ENCODE measurements around the gene SSR2.
"Not testable (repeated sequence)": the region's sequence is repeated elsewhere in the genome, so short reads cannot be mapped to it uniquely, and the experiment has no call there.

Gene SSR2

DNA sequence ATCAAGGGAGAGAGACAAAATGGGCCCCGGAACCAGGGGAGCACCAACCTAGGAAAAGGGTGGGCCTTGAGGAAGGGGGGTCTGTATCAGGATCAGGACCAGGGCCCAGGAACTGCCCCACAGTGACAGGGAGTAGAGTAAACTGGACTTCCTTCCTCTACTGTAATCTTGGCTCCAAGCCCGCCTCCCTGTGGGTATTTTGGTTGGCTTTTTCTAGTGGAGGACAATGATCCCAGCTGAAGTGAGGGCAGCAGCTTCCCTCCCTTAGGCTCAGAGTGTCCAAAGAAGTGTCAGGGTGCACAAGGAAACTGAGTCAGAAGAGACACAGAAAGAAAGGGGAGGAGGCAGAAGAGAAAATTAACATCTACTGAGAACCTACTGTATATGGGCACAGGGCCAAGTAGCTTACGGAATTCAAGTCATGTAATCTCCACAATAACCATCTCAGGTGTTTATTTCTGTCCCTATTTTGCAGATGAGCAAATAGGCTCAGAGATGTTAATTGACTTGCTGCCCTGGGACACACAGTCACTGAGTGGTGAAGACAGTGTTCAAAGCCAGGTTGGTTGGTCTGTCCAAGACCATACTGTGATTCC is 28.0 kb upstream of the SSR2 start:
- no peak for DNase-seq (ENCODE audit: low spot score)

DNA sequence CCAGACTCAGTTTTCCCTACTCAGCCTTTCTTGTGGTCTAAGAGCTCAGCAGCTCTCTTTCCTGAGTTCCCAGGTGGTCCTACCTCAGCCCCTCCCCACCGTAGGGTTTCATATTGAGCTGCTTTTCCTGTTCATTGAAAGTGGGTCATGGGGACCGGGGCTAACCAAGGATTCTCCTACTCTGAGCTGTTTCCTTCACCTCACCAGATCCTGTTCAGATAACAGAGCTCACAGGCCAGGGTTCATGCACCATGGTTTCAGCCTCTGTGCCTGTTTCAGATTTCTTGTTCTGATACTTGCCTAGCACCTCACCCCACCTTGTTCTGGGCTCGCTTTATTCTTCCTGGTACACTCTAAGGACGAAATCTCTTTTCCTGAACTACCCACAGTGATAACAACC is 24.3 kb upstream of the SSR2 start:
- no peak for DNase-seq (ENCODE audit: low spot score)

DNA sequence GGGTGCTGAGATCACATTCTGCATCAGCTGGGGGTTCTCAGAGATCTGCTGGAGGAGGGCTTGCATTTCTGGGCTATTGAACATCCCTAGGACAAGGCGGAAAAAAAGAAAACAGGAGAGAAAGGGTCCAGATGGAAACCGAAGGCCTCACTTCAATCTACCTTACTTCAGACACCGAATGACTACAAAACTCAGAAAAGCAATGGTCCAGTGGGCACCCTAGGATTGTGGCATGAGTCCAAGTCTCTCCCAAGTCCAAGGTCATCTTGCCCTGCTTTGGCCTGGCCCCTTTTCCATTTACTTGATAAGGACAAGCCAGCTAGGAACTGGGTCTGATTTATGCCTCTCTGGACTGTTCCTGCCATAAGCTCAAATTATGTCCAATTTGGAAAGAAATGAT is 22.1 kb upstream of the SSR2 start:
- DNase-seq (ENCODE audit: low spot score), result no peak

DNA sequence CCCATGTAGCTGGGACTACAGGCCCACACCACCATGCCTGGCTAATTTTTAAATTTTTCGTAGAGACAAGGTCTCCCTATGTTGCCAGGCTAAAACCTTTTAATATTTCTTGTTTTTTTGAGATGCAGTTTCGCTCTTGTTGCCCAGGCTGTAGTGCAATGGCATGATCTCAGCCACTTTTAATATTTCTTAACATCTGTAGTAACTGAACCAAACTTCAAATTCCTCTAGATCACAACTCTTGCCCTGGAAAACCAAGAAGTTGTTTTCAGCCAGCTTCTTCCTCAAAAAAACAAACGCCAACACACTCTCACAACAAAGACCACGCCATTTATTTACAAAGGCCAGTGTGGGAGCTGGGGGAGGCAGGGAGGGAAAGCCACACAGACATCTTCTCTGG is 14.2 kb upstream of the SSR2 start:
- not testable (repeated sequence) for DNase-seq (ENCODE audit: low spot score)

DNA sequence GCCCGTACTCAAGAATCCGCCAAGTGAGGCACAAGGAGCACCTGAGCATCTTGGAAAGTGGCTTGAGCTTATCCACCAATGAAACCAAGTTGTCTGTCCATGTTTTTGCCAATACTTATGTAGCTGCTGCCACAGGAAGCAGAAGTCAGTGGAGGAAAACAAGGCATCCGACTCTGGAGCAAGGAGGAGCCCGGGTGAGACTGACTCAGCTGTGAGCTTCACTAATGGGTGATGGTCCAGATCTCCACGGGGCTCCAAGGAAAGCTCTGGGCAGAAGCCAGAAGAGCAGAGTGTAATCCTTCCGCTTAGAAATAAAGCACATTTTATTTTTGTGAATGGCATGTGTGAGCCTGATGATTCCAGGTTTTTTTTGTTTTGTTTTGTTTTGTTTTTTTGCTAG is 12.3 kb upstream of the SSR2 start:
- DNase-seq (ENCODE audit: low spot score), result no peak

DNA sequence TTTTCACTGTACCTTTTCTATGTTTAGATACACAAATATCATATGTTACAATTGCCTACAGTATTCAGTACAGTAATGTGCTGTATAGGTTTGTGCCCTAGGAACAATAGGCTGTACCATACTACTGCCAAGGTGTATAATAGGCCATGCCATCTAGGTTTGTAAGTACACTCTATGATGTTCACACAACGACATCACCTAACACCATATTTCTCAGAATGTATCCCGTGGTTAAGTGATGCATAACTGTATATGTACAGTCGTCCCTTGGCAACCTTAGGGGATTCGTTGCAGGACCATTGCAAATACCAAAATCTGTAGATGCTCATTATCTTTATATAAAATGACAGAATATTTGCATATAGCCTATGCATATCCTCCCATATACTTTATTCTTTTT is 5.8 kb upstream of the SSR2 start:
- DNase-seq (ENCODE audit: low spot score), result no peak

DNA sequence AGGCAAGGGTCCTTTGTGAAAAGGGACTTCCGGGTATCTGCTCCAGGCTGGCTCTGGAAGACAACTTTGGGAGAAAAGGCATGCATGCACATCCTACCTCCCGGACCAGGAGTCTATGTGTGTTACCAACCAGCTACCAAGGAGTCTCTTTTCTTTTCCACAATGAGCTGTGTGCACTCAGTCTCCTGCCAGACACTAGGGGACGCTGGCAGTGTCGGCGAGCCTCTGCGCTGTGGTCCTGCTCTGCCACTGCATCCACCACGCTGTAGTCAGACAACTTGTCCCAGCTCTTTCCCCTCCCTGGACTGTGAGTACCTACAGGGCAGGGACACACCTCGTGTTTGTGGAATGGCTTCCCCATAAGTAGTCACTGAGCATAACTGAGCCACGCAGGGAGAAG is 5.1 kb upstream of the SSR2 start:
- DNase-seq (ENCODE audit: low spot score), result no peak

DNA sequence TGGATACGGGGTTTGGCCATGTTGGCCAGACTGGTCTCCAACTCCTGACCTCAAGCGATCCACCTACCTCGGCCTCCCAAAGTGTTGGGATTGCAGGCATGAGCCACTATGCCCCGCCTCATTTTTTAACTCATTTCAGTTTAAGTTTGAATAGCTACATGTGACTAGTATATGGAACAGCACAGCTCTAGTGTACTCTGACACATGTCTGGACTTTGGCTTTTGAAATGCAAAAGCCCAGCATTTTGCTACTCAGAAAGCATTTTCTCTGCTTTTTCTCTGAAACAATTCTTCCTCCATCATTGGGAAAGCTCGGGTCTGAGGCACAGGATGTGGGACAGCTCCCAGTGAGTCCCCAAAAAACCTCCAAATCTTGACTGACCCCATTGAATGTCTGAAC is 4.0 kb upstream of the SSR2 start:
- no peak for DNase-seq (ENCODE audit: low spot score)

DNA sequence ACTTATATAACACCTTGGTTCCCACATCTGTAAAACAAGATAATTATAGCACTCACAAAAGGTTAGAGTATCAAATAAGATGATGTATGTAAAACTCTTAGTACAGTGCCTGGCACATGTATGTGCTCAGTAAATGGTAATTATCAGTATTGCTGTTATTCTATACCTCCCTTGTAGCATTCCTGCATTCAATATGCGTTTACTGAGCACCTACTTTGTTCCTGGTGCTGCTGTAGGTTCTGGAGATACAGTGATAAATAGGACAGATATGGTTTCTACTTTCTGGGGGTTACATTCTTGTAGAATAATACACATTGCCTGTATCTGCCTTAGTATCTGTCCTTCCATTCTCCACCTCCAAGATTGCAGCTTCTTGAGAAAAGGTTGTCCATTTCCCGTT is 1.2 kb upstream of the SSR2 start:
- no peak for DNase-seq (ENCODE audit: low spot score)

DNA sequence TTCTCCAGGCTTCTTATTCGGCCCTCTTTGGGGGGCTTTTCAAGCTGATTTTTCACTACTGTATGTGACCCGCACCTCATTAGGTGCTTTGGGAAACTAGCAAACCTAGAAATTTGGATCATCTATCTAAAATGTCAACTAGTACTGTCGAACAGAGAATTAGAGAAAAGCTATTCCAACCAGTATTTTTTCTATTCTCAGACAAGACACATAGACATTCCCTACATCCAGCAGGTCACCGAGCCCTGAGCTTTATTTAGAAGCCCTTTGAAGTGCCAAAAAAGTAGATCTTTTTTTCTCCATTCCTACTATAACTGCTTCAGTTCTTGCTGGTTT is 310 bp upstream of the SSR2 start:
- DNase-seq (ENCODE audit: low spot score), result no peak

DNA sequence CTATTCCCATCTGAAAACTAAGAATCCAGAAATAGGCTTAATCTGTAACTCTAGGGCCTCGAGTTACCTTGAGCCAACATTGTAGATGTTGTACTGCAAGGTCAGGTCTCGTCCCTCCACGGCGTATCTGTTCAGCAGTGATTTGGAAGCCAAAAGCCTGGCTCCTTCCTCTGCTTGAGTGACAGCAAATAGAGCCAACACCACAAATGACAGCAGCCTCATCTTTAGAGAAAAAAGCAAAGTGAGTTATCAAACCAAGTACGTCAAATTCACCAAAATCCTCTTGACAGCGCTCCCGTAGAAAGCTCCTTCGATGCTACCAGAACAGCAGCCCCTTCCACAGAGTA is 832 bp downstream of the SSR2 start:
- DNase-seq (ENCODE audit: low spot score), result no peak

DNA sequence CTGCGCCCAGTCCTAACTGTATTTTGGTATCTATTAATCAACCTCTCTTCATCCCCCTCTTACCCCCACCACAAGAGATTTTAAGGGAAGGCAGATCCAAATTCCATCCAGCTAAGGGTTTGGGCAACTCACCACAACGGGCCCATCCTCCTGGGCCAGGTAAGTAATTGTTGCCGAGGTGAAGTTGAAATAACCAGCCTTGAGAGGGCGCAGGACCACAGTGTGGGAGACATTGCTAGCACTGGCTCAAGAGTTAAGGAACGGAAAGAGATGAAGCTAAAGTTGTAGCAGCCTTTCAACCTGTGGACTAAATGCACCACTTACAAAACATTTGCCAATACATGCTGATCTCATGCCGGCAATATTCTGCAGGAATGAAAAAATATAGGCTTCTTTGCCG is 5.9 kb downstream of the SSR2 start:
- DNase-seq (ENCODE audit: low spot score), result no peak

DNA sequence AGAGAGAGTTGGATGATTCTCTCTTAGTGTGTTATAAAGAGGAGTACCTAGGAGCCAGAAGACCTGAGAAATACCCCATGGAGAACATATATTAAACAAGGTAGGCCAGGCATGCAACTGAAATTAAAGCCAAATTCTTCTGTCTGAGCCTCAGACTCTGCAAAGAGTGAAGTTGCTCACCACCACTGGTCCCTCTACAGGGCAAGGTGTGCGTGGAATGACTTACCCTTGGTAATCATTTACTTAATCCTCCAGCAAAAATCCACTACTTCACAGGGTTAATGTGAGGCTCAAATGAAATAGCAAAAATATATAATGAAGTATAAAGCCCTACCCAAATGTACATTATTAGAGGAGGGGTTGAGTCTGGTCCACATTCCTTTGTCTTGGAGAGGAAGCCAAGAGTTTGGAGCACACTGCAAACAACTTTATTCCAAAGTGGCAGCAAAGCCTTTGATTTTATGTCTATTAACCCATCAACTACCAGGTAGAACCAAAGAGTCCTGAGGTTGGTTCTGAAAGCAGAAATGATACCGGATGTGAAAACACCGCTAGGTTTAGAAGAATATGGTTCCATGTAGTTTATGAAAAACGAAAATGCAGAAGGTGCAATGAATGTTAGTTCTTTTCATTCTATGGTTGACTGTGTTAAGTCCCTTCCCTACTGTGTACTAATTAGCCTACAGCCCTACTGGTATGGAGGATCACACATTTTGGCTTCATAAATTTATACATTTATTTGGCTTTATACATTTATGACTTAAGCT is 8.5 kb downstream of the SSR2 start:
- DNase-seq (ENCODE audit: low spot score), result no peak

DNA sequence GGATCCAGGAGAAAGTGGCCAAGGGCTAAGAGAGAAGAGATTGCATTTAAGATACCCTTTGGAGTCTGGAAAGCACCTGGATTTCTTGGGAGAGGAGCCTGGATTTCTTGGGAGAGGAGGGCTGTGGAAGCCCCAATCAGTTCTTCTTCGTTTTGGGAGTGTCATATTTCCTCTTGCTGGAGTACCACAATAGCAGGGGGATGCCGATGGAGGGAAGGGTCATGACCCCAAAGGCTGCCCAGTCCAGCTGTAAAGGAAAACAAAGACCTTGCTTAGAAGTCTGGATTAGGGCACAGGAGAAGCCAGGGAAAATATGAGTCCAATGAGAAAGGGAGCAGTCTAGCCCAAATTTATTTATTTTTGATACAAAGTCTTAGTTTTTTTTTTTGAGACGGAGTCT is 11.3 kb downstream of the SSR2 start:
- no peak for DNase-seq (ENCODE audit: low spot score)

DNA sequence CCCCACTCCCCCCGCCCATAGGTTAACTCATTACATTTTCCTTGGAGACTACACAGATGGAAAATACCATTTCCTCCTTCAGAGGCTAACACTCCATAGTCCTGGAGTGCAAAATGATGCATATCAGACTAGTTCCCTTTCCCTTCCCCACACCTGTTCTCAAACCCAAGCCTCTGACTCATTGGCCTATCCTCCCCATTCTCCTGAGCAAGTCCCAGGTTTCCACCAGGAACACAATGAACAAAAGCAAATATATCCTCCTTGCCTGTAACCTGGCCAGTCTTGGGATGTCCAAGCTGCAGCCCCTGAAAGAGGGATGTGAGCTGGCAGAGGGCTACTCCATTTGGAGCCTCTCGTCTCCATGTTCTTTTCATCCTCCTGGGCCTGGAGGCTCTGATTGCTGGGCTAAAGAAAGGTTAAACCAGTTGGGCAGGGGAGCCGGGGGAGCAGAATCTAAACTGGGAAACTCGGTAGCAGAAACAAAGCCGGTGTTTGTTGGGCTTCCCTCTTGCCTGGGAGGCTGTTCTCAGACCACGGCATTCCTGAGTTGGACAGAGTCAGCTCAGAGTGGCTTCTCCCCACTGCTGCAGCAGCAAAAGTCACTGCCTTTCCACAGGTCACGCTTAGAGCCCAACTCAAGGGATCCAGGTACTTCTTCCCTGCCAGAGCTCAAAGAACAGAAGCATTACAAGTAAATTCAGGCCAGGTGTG is 13.9 kb downstream of the SSR2 start:
- peak; percentile 82 for DNase-seq (ENCODE audit: low spot score)

DNA sequence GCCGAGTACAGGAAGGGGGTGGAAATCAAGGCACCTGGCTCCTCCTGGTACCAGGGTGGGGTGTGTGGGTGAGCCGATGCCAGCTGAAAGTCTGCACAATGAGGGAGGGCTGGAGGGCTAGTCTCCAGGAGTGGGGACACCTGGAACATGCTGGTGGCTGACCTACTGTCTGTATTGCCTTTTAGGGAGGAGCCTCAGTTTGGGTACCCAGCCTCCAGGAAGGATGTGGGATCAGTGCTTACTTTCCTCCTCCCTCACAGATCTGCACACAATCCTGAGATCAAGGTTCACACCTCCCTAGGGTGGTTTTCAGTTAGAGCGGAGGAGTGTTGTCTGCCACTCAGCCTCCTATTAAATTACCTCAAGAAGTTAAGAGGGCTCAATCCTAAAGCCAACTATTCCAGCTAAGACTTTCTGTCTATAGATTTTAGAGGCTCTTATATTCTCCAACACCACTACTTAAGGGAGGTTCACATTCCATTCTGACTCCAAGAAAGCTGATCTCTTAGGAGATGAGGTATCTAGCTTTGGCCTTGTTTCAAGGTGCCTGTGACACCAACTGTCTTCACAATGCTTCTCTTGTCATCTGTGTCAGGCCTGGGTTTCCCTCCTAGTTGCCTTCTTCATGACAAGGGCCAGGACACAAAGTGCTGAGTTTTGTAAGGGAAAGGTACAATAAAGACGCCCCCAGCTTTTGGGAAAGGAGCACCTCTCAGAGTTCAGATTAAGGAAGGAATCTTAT is 15.7 kb downstream of the SSR2 start:
- DNase-seq (ENCODE audit: low spot score), result no peak

DNA sequence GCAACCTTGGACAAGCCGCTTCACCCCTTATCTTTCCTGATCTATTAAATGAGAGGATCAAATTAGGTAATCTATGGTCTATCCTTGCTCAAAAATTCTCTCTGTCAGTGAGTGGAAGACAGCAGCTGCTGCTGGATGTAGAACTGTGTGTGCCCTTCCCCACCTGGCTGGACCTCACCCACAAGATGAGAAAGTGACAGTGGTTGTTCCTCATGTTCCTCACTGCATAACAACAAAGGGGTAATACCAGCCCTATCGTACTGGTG is 16.9 kb downstream of the SSR2 start:
- no peak for DNase-seq (ENCODE audit: low spot score)

DNA sequence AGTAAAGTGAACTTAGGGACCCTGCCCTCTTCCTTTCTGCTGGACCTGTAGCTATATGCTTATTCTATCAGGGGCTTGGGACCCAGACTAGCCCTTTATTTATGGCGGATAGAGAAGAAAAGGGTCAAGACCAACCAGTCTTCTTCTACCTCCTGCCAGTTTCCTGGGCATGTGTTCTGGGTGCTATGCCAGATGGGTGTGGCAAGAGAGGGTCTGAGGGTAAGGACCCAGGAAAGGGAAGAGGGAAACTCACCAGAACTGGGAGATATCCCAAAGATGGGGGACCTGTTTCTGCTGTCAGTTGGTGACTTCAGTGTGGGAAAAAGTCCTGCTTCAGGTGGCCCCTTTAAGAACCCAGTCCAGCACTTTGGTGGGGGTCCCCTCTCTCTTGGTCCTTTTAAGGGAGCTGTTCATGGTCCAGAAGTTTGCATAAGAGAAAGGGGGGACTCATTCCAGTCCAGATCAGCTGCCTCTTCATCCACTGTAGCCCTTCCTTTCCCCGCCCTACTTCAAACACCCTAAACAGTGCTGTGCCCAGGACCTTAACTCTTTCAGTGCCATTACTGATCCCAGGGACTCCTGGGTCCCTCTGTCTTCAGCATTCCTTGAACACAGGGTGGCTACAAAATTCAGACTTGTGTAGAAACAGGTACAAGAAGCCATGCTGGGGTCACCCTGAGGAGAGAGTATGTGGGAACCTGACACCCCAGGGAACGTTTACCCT is 18.4 kb downstream of the SSR2 start:
- DNase-seq (ENCODE audit: low spot score), result no peak

DNA sequence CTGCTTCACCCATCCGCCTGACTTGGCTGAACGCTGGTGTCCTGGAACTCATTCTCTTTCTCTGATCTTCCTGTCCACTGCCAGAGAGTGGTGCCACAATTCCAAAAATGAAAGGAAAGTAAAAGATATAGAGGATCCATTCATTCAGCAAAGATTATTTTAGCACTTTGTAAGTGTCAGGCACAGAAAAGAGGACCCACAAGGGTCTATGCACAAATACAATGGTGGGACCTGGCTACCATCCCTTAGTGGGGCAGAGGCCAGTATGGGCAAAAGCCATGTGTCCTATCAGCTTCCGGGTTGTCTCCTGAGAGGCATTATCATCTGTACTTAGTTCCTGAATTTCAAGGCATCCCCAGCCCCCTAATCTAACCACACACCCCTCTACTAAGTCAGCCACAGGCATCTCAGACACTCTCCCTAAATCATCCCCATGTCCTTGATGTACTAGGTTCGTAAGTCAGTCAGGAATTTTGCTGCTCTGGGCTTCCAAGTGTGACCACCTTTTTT is 19.0 kb downstream of the SSR2 start:
- DNase-seq (ENCODE audit: low spot score), result no peak

DNA sequence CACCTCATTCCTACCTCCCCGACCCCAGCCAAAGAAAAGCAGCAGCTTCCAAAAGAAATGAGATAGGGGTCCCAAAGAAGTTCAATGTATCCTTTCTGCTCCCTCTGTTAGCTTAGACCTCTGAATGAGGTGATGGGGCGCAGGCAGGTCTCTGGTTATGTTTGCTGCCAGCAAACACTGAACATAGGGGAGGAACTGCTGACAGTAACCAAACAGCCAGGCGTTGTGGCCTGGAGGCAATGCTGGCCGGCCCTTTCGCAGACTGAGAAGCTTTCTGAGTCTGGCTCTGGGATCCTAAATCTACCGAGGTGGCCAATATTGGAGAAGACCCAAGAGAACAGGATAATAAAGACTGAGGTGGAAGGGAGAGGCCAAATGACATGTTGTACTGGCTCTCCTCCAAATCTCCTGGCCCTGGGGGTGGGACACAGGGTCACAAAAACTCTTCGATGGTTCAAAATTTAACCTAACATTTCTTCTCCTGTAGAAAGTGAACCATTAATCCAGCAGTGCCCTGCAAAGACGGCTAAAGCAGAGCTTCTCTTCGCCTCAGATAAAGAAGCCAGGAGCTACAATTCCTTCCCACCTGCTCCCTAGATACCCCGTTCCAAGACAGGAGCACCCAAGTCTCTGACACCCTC is 19.6 kb downstream of the SSR2 start:
- no peak for DNase-seq (ENCODE audit: low spot score)

DNA sequence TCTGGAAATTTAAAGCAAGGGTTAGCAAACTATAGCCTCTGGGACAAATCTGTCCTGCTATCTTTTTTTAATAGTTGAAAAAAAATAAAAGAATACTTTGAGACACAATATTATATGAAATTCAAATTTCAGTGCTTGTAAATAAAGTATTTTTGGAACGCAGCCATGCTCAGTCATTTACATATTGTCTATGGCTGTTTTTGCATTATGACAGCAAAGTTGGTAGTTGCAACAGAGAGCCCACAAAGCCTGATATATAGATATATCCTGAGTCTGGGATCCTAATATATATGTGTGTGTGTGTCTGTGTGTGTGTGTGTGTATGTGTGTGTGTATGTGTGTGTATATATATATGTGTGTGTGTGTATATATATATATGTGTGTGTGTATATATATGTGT is 20.8 kb downstream of the SSR2 start:
- no peak for DNase-seq (ENCODE audit: low spot score)

DNA sequence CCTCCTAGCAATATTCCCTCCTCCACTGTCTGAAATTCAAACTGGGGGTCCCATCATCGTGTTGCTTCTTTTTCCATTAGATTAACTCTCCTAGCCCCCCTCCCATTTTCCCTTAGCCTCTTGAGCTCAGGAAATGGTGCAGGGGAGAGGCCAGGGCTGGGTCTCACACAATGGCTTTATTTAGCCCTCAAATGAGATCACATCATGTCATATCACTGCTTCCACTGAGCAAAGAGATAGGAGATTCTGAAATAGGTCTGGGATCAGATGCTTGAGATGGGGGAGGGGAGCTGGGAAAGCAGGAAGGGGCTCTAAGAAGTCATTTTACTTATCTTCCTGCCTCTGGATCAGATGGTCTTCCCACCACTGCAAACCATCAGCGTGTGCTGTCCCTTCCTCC is 24.6 kb downstream of the SSR2 start:
- no peak for DNase-seq (ENCODE audit: low spot score)
